Activated T-cell treated with anti-CD3 and anti-CD28 coated beads, Interleukin-2, amount 50 U/mL, for 24 hours (primary cell): ENCODE results near the gene ST8SIA1.
A peak's percentile ranks its signal among the peaks of the same experiment; 100 is the strongest.

Experiments used
- DNase-seq: peaks from one replicate; pipeline ENCODE4 v3.0.0-alpha.2; 2020
- H3K27ac Mint-ChIP-seq: 2 replicates; pipeline ENCODE4 v1.8.0; 2020; ENCODE audit warnings: mild to moderate bottlenecking, mixed read lengths
- H3K27me3 Mint-ChIP-seq: 2 replicates; pipeline ENCODE4 v1.8.0; 2020; ENCODE audit warnings: mixed read lengths
- H3K36me3 Mint-ChIP-seq: 2 replicates; pipeline ENCODE4 v1.8.0; 2020; ENCODE audit warnings: low read depth, mixed read lengths
- H3K4me1 Mint-ChIP-seq: 2 replicates; pipeline ENCODE4 v1.8.0; 2020; ENCODE audit warnings: low read depth, mixed read lengths
- H3K4me3 Mint-ChIP-seq: 2 replicates; pipeline ENCODE4 v1.8.0; 2020; ENCODE audit warnings: mild to moderate bottlenecking, moderate library complexity, mixed read lengths
- H3K9me3 Mint-ChIP-seq: 2 replicates; pipeline ENCODE4 v1.8.0; 2020; ENCODE audit warnings: mixed read lengths

The ST8SIA1 gene

GRCh38 chr12:22313286-22313962, 21.1 kb downstream of the ST8SIA1 start:
- H3K36me3 Mint-ChIP-seq: no peaks in the 10 kb centered on the region
- no peak for DNase-seq
- no peak overlapping the region for H3K27ac Mint-ChIP-seq
- H3K4me3 Mint-ChIP-seq: no peak overlapping the region
- no peaks in the 10 kb centered on the region for H3K9me3 Mint-ChIP-seq
- H3K4me1 Mint-ChIP-seq: no peaks in the 10 kb centered on the region
- no peaks in the 10 kb centered on the region for H3K27me3 Mint-ChIP-seq

DNA sequence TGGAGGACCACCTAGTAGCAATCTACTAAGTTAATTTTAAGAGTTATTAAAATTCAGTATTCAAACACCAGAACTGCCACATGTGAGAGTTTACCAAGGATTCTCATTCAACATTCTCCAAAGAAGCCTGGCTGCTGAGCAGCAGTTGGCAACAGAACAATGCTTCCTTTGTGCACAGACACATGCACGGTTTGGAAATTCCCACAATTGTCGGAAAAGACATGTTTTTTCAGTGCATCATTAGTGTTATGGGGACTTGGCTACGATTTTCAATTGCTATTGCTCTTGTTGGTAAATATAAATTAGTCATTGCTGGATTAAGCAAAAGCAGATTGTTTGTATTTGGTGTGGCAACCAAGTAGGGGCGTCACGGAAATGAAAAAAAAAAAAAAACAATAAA, 22.2 kb downstream of the ST8SIA1 start:
- Mint-ChIP-seq H3K27me3 (no peaks in the 10 kb centered on the region), H3K4me3 (no peak overlapping the region), H3K27ac (no peak overlapping the region), H3K4me1 (no peaks in the 10 kb centered on the region), H3K36me3 (no peaks in the 10 kb centered on the region), H3K9me3 (no peaks in the 10 kb centered on the region)
- no peak for DNase-seq

DNA sequence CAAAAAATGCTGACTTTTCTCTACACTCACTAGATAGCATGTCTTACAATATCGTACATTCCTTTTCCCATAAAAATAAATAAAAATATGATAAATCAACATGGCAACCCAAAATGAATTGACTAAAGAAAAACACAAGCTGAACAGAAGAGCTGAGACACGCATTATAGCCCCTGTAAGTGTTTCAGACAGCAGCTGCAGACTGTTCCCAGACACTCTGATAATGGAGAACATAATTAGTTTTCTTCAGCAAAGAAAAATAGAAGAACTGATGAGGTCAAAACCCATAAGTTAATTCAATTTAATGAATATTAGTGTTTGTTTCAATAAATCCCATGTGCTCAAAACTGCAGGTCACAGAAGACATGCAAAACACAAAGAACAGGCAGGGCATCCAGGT, 23.8 kb downstream of the ST8SIA1 start:
- H3K27ac Mint-ChIP-seq: no peak overlapping the region
- no peak overlapping the region for H3K4me3 Mint-ChIP-seq
- DNase-seq: no peak
- H3K4me1 Mint-ChIP-seq: no peaks in the 10 kb centered on the region
- no peaks in the 10 kb centered on the region for H3K9me3 Mint-ChIP-seq
- H3K27me3 Mint-ChIP-seq: no peaks in the 10 kb centered on the region
- H3K36me3 Mint-ChIP-seq: no peaks in the 10 kb centered on the region

DNA sequence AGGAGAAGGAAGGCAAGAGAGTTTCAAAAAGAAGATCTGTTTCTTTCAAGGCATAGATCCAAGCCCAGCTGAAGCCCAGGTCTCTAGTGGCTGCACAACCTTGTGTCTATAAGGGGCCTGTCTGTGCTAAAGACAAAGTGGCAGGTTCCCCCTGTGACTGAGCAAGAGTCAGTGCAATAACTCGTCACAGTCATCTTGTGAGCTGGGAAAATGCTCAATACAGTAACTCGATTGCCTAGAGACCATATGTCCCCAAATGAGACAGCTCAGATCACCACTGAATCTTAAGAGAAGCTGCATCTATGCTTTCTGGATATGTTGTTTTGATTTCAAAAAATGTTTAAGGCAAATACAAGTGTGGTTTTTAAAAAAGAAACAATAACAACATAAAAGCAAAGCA, 24.2 kb downstream of the ST8SIA1 start:
- no peak overlapping the region for H3K27ac Mint-ChIP-seq
- H3K27me3 Mint-ChIP-seq: no peaks in the 10 kb centered on the region
- no peaks in the 10 kb centered on the region for H3K36me3 Mint-ChIP-seq
- H3K9me3 Mint-ChIP-seq: no peaks in the 10 kb centered on the region
- H3K4me1 Mint-ChIP-seq: no peaks in the 10 kb centered on the region
- DNase-seq: no peak
- no peak overlapping the region for H3K4me3 Mint-ChIP-seq

DNA sequence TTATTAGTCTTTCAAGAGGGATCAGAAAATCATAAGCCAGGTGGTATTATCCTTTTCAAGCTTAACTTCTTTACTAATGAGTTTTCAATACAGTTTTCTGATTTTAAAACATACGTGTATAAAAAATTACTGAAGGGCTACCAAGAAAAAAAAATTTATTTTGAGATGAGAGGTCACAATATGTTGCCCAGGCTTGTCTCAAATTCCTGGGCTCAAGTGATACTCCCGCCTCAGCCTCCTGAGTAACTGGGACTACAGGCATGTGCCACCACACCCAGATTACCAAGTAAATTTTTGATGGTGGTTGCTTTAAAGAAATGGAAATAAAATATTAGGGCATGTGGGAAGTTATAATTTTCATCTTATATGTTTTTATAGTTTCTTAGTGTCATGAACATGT, 26.7 kb downstream of the ST8SIA1 start:
- Mint-ChIP-seq H3K27ac (no peak overlapping the region), H3K4me3 (no peak overlapping the region)

GRCh38 chr12:22306311-22306710, 28.2 kb downstream of the ST8SIA1 start:
- Mint-ChIP-seq H3K27me3 (no peaks in the 10 kb centered on the region), H3K36me3 (peaks cover 2% of the 10 kb centered on the region), H3K9me3 (peaks cover 7% of the 10 kb centered on the region), H3K4me1 (no peaks in the 10 kb centered on the region), H3K27ac (no peak overlapping the region), H3K4me3 (no peak overlapping the region)
- no peak for DNase-seq

More for the DNA sequence above, 26.7 kb downstream of the ST8SIA1 start:
- H3K27me3 Mint-ChIP-seq: no peaks in the 10 kb centered on the region
- no peak for DNase-seq
- H3K9me3 Mint-ChIP-seq: peaks cover under 1% of the 10 kb centered on the region
- H3K36me3 Mint-ChIP-seq: no peaks in the 10 kb centered on the region
- no peaks in the 10 kb centered on the region for H3K4me1 Mint-ChIP-seq

GRCh38 chr12:22304341-22304740, 30.2 kb downstream of the ST8SIA1 start:
- Mint-ChIP-seq H3K4me1 (no peaks in the 10 kb centered on the region), H3K4me3 (no peak overlapping the region), H3K27ac (no peak overlapping the region), H3K27me3 (no peaks in the 10 kb centered on the region), H3K9me3 (peaks cover 12% of the 10 kb centered on the region), H3K36me3 (peaks cover 4% of the 10 kb centered on the region)
- DNase-seq: no peak

DNA sequence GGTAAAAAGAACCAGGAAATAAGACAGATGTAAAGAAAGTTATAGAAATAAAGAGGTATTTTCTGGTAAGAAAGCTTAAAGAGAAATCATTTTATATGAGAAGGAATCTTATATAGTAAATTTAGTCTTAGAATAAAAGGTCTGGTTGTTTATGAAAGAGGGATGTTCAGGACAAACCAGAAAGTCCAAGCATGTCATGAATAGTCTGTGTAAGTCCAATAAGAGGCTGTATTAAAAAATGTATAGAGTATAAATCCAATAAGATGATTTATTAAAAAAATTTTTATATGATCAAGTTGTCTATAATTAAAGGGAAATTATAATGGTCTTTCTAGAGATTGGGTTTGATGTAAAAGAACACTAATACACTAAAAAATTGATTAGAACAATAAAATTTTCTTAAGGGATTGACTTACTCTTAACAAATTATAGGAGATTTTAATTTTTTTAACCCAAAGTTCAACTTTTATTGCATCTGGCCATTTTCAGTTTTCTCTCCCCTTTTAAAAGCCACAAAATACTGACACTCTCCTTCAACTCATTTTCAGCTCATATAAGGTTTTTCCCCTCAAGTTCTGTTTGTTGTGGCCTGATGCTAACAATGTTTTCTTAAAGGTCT, 35.1 kb downstream of the ST8SIA1 start:
- Mint-ChIP-seq H3K27ac (no peak overlapping the region), H3K27me3 (no peaks in the 10 kb centered on the region), H3K4me3 (no peak overlapping the region), H3K4me1 (no peaks in the 10 kb centered on the region), H3K9me3 (peaks cover 17% of the 10 kb centered on the region), H3K36me3 (peaks cover 4% of the 10 kb centered on the region)
- no peak for DNase-seq

DNA sequence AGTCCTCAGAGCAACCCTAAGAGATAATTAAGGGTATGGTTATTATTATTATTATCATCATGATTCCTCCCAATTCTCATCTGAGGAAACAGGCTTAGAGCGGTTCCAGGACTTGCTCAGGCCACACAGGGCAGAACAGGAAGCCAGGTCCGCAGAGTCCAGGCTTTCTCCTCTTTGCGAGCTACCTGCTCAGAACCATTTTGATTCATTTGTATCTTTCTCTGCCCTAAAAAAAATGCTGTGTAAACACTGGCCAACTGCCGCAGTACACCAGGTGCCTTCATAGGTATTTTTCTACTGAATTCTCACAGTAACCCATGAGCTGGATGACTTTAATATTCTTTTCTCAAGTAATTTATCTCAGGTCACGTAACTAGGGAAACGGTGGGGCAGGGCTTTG, 45.3 kb downstream of the ST8SIA1 start:
- H3K9me3 Mint-ChIP-seq: peaks cover 2% of the 10 kb centered on the region
- peaks cover 33% of the 10 kb centered on the region for H3K4me1 Mint-ChIP-seq
- DNase-seq: no peak
- H3K27ac Mint-ChIP-seq: no peak overlapping the region
- no peaks in the 10 kb centered on the region for H3K27me3 Mint-ChIP-seq
- H3K36me3 Mint-ChIP-seq: no peaks in the 10 kb centered on the region
- H3K4me3 Mint-ChIP-seq: no peak overlapping the region

- Mint-ChIP-seq H3K9me3 (peaks cover 2% of the 10 kb centered on the region), H3K4me1 (peaks cover 33% of the 10 kb centered on the region), H3K4me3 (peak overlapping the region; percentile 67), H3K27ac (peak overlapping the region; percentile 89), H3K27me3 (no peaks in the 10 kb centered on the region), H3K36me3 (no peaks in the 10 kb centered on the region)
- DNase-seq: peak; percentile 51
These were observed 46.5 kb downstream of the ST8SIA1 start for GRCh38 chr12:22287776-22288621.

DNA sequence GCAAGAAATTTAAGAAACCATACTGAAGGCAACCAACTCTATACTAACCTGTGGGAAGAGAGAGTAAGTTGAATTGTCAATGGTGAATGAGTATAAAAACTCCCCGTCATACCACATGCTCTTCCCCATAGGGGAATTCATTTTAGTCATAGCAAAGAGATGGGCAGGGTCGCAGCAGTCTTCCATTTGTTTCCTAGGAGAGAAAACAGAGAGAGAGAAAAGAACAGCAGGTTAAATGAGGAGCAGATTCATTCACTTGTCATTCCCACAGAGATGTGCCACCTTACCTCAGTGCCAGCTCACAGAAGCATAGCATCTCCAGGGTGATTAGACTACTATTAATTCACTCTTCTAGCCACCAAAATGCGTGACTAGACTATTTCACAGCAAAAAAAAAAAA, 47.4 kb downstream of the ST8SIA1 start:
- Mint-ChIP-seq H3K4me3 (no peak overlapping the region), H3K9me3 (no peaks in the 10 kb centered on the region), H3K36me3 (no peaks in the 10 kb centered on the region), H3K27ac (no peak overlapping the region), H3K27me3 (no peaks in the 10 kb centered on the region), H3K4me1 (peaks cover 33% of the 10 kb centered on the region)
- DNase-seq: no peak

- Mint-ChIP-seq H3K4me1 (peaks cover 33% of the 10 kb centered on the region), H3K4me3 (no peak overlapping the region), H3K27me3 (no peaks in the 10 kb centered on the region), H3K27ac (no peak overlapping the region), H3K36me3 (no peaks in the 10 kb centered on the region), H3K9me3 (no peaks in the 10 kb centered on the region)
- no peak for DNase-seq
These were observed 47.9 kb downstream of the ST8SIA1 start for GRCh38 chr12:22286569-22286968.

GRCh38 chr12:22285846-22286245, 48.7 kb downstream of the ST8SIA1 start:
- no peak overlapping the region for H3K27ac Mint-ChIP-seq
- no peaks in the 10 kb centered on the region for H3K9me3 Mint-ChIP-seq
- DNase-seq: no peak
- no peak overlapping the region for H3K4me3 Mint-ChIP-seq
- H3K27me3 Mint-ChIP-seq: no peaks in the 10 kb centered on the region
- H3K36me3 Mint-ChIP-seq: no peaks in the 10 kb centered on the region
- peaks cover 33% of the 10 kb centered on the region for H3K4me1 Mint-ChIP-seq

DNA sequence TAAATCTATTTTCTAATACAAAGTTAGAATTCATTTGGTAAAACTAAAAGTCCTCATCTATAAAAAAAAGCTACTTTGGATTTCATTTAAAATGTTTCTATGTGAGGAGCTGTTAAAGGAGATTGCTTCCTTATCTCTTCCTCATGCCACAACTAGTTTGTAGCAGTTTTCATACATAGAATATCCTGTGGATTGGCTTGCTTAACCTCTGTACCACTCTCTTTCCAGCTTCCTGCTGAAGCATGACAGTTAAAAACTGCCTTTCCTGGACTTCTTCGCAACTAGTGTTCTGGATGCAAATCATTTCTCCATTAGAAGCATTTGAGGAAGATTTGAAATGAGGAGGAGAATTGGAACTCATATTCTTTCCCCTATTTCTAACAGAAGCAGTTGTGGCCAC, 49.6 kb downstream of the ST8SIA1 start:
- Mint-ChIP-seq H3K27me3 (no peaks in the 10 kb centered on the region), H3K36me3 (no peaks in the 10 kb centered on the region), H3K4me3 (no peak overlapping the region), H3K27ac (no peak overlapping the region), H3K4me1 (peaks cover 27% of the 10 kb centered on the region), H3K9me3 (no peaks in the 10 kb centered on the region)
- DNase-seq: no peak

- no peak overlapping the region for H3K27ac Mint-ChIP-seq
- H3K9me3 Mint-ChIP-seq: no peaks in the 10 kb centered on the region
These were observed 51.0 kb downstream of the ST8SIA1 start for GRCh38 chr12:22283508-22283907.

More at GRCh38 chr12:22283508-22283907, 51.0 kb downstream of the ST8SIA1 start:
- Mint-ChIP-seq H3K36me3 (no peaks in the 10 kb centered on the region), H3K27me3 (no peaks in the 10 kb centered on the region), H3K4me1 (peaks cover 20% of the 10 kb centered on the region), H3K4me3 (no peak overlapping the region)
- no peak for DNase-seq
